ENCODE data around the gene COL12A1. TPM values are rescaled to one million over a fixed set of nuclear protein-coding genes. Genes with fewer than 3 reads are reported as not detected.

The COL12A1 gene
- total and polyA plus RNA-seq, 9 of the 15 experiments (the other 6 are each of a cell fraction or from before 2014, with no cell fraction given), result 0.11 TPM; not detected in 8

DNA sequence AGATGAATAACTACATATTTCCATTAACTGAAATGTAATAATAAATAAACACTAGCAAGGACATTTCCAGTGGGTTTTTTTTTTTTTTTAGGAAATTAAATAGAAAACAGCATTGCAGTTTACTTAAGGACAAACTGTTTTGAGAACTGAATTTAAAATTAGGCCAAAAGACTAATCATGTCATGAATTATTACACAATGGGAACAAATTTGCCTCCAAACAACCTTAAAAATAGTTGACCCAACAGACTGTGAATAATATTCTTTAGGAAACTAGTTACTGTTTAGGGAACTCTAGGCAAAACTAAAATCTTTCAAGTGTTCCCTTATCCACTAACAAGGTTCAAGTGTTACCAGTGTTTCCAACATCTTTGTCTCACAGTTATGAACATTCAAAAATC, 16.4 kb upstream of the COL12A1 start (continued):
- no peak for TF ChIP-seq MGA (IDR thresholded peaks at IDR 0.05)

Data from K562 (cell line).